ENCODE measurements around the gene CCDC180. TPM values are rescaled to one million over a fixed set of nuclear protein-coding genes. Genes with fewer than 3 reads are reported as not detected.

The CCDC180 gene
- total and polyA plus RNA-seq, 10 of the 15 experiments (the other 5 are each of a cell fraction or from before 2014, with no cell fraction given), result 0.31 to 1.1 (median 0.57) TPM

DNA sequence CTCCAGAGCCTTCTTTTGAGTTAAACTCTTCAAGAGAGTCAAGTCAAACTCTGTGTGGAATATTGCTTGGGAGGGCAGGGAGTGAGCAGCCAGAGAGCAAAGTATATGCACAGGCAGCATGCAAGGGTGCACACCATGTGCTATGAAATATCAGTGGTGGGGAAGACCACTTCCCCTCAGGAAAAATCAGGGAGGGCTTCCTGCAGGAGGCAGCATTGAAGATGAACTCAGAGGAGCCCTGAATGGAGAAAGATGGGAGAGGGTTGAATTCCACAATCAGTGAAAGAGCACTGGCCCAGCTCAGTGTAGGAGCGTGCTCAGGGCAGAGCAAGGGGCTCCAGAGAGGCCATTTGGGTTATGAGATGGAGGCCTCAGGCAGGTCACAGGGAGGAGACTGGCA is 41.9 kb downstream of the CCDC180 start:
- Histone ChIP-seq H3K4me3 (no peak overlapping the region), H4K20me1 (ENCODE audit: control insufficient read depth, insufficient read depth) (no peaks in the 10 kb centered on the region), H3K9me3 (replicated peaks; ENCODE audit: control insufficient read depth, insufficient read depth, low read length) (no peaks in the 10 kb centered on the region), H3K27me3 (replicated peaks in 1 of 2; ENCODE audit: control insufficient read depth in 2 of 2, insufficient read depth in 2 of 2, low read length in 1 of 2) (peaks cover 0 to 3% of the 10 kb centered on the region in 2 experiments), H3K79me2 (ENCODE audit: control insufficient read depth, insufficient read depth, low read length) (no peaks in the 10 kb centered on the region), H3K4me1 (ENCODE audit: control insufficient read depth, insufficient read depth, low read length) (no peaks in the 10 kb centered on the region), H2AFZ (ENCODE audit: control insufficient read depth, low read depth, low read length) (no peak overlapping the region), H3K36me3 (ENCODE audit: control insufficient read depth in 2 of 2, insufficient read depth in 2 of 2, low read length in 1 of 2) (no peaks in the 10 kb centered on the region), H3K27ac (ENCODE audit: control insufficient read depth, insufficient read depth) (no peak overlapping the region), H3K4me2 (ENCODE audit: control insufficient read depth, insufficient read depth) (no peak overlapping the region), H3K9ac (ENCODE audit: control insufficient read depth, insufficient read depth, low read length) (no peak overlapping the region)
- 58% methylated on average over 1 of the region's 1 CpG for WGBS (ENCODE audit: insufficient coverage, insufficient replicate concordance, low lambda C conversion rate, missing lambda C conversion rate)
- intact Hi-C loops (cut with micrococcal nuclease; ENCODE audit: unreplicated experiment), result no loop called here
- ATAC-seq (no peak), FAIRE-seq (no peak), DNase-seq (ENCODE audit: low read depth, low spot score) (no peak)
- TF ChIP-seq IRF4 (IDR thresholded peaks at IDR 0.05; ENCODE audit: low read depth, low read length) (no peak), HDGF (IDR thresholded peaks at IDR 0.05) (no peak), RELA (IDR thresholded peaks at IDR 0.05; ENCODE audit: borderline replicate concordance, partially characterized antibody) (no peak), PML (IDR thresholded peaks at IDR 0.05; ENCODE audit: low read length) (no peak), ATF7 (IDR thresholded peaks at IDR 0.05; ENCODE audit: low read depth) (no peak), RBBP5 (conservative IDR thresholded peaks at IDR 0.05) (no peak), NR2F1 (conservative IDR thresholded peaks at IDR 0.05) (no peak), ZNF217 (IDR thresholded peaks at IDR 0.05) (no peak)
- TF ChIP-seq, protein P1, sequence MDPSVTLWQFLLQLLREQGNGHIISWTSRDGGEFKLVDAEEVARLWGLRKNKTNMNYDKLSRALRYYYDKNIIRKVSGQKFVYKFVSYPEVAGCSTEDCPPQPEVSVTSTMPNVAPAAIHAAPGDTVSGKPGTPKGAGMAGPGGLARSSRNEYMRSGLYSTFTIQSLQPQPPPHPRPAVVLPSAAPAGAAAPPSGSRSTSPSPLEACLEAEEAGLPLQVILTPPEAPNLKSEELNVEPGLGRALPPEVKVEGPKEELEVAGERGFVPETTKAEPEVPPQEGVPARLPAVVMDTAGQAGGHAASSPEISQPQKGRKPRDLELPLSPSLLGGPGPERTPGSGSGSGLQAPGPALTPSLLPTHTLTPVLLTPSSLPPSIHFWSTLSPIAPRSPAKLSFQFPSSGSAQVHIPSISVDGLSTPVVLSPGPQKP (IDR thresholded peaks at IDR 0.05; ENCODE audit: low read depth, low read length), result no peak
- TF ChIP-seq, protein P2, sequence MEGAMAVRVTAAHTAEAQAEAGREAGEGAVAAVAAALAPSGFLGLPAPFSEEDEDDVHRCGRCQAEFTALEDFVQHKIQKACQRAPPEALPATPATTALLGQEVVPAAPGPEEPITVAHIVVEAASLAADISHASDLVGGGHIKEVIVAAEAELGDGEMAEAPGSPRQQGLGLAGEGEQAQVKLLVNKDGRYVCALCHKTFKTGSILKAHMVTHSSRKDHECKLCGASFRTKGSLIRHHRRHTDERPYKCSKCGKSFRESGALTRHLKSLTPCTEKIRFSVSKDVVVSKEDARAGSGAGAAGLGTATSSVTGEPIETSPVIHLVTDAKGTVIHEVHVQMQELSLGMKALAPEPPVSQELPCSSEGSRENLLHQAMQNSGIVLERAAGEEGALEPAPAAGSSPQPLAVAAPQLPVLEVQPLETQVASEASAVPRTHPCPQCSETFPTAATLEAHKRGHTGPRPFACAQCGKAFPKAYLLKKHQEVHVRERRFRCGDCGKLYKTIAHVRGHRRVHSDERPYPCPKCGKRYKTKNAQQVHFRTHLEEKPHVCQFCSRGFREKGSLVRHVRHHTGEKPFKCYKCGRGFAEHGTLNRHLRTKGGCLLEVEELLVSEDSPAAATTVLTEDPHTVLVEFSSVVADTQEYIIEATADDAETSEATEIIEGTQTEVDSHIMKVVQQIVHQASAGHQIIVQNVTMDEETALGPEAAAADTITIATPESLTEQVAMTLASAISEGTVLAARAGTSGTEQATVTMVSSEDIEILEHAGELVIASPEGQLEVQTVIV (IDR thresholded peaks at IDR 0.05; ENCODE audit: borderline replicate concordance, partially characterized antibody), result no peak
- ChIA-PET RAD21 (ENCODE audit: unreplicated experiment) (no interaction called here), CTCF (no interaction called here), SMC1A (ENCODE audit: uncharacterized antibody, unreplicated experiment) (no interaction called here), POLR2A (no interaction called here)
- in situ Hi-C loops (cut with MboI), result loop anchor here (10.0 kb wide), 1 partner anchor 55 kb away; no protein-coding TSS in a partner anchor
- no TSS peak for BruUV-seq (replicated peaks)
